GM21526 (cell line): ENCODE measurements around the gene MICU1.
A peak's percentile ranks its signal among the peaks of the same experiment; 100 is the strongest.
"Not testable (repeated sequence)": the region's sequence is repeated elsewhere in the genome, so short reads cannot be mapped to it uniquely, and the experiment has no call there.

Experiments used
- ATAC-seq: cut with Tn5 transposase; IDR thresholded peaks from one replicate; pipeline ENCODE4 v1.9.1; 2021; ENCODE audit warnings: moderate library complexity; ENCODE audit not compliant: unreplicated experiment, low FRiP score

Gene MICU1

DNA sequence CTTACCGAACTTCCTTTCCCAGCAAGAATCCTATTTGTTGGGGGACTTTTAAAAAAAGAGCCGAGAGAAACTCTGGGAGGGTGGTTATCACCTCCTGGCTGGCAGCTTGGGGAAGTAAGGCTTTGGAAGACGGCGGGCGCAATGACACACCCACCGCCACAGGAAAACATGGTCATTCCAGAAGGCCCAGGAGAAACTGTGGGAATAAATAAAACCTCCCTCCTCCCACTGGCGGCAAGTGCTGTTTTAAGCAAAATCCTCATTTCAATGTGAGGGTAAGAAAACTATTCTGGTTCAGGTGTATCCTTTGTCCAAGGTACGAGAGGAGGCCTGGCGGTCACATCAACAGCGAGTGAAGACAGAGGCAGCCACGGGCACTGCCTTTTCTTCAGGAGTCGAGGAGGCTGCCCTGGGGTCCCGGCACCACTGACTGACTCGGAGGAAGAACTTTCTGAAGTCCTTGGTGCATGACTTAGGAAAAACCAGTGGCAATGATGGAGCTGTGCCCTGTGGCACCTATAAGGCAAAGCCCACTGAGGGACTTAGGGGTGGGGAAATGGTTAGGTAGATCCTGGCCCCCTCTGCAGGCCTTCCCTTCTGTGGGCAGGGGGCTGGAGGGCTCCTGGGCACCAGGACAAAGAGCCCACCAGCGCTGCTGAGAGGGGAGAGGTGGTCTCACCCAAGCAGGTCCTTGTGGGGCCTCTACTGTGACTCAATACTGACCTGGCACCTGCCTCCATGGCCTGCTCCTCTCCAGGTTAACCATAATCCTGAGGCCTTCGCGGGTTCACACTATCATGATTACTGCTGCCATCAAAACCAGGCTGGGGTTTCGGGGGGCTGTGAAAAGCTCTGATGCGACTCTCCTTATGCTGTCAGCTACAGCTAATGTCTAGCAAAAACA is 292.5 kb downstream of the MICU1 start:
- no peak for ATAC-seq

DNA sequence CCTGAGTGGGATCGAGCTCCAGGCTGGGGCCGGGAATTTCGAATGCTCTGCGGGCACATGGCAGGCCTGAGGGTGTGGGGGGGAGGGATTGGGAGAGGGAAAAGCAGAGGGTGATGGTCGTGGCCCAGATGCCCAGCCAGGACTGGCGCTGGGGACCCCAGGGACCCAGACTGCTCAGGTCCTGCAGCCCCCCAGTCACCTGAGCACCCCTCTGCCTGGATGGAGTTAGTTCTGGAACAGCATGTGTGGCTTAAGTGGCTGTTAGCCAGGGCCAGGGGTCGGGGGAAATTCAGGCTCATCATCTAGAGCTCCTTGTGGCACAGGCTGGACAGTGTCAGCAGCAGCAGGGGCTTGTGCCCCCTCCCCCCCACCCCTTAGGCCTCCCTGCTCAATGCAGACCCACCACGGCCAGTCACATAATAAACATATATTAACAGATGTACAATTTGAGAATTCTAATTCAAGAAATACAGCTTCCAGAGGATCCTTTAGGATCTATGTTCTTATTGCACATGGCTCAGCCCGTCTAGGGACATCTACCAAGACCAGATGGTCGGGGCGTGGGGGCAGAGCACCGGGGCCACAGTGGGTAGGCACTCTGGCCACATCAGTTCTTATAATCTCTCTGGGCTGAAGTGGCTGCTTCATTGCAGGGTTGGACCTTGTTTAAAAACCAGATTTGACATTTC is 293.3 kb downstream of the MICU1 start:
- no peak for ATAC-seq

DNA sequence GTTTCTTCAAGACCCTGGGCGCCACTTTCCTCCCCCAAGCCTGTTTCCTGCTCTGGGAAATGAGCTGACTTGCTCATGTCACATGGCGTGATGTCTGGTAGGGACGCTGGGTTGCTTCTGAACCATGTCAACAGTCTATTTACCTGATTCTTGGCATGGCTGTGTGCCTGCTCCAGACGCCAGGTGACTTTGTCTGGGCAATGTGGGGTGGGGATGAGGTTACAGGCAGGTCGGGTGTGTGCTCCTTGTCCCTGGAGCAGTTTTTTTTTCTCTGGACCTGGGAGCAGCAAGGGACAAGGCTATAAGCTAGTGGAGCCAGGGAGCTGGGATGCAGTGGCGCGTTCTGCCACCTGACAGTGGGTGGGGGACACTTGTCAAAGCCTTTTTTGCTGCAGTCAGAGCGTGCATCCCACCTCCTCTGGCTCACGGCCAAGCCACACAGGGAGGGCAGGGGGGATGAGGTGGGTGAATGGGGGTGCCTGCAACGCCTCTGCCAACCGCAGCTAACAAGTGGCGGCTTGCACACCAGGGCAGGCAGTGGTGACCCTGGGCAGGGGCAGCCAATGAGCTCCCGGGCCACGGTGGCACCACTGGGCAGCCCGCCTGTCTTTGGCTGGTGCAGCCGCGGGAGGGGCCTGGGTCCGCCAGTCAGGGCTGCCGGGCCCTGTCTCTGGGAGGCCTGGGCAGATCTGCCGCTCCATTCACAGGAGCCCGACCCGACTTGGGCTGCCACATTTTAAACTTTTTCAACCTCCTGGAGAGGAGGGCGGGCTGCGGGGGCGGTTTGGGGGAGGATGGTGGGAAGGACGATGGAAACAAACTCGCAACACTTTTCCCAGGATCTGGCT is 294.1 kb downstream of the MICU1 start:
- ATAC-seq = no peak

DNA sequence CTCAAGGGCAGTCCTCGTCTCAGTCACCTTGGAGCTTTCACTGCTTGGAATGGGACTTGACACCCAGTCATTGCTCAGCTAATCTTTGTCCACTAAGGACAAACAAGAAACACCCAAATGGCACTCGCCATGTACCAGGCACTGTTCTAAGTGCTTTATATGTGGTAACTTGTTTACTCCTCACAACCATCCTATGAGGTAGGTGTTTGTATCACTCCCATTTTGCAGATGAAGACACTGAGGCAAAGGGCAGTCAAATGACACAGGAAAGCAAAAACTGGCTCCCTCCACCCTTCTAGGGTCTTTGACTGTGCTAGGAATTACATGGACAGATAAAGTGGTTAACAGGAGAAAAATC is 295.8 kb downstream of the MICU1 start:
- no peak for ATAC-seq

GRCh38 chr10:72329290-72330068 is 296.4 kb downstream of the MICU1 start:
- ATAC-seq = no peak

DNA sequence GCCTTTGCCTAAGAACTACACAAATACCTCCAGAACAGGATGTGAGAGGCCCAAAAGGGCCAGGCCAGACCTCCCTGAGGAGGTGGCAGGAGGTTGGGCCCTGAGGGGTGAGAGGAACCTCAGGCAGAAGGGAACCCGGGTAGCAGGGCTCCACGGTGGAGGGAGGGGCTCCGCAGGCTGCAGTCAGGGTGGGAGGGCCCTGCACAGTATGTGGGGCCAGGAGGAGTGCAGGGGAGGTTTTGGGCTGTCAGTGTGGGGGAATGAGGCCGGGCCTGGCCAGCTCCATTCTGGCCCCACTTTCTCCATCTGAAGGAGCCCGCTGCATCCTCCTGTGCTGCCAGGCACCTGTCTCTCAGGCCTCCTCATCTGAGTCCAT is 297.1 kb downstream of the MICU1 start:
- no peak for ATAC-seq

- no peak for ATAC-seq
These were observed 297.6 kb downstream of the MICU1 start for GRCh38 chr10:72328045-72328828.

DNA sequence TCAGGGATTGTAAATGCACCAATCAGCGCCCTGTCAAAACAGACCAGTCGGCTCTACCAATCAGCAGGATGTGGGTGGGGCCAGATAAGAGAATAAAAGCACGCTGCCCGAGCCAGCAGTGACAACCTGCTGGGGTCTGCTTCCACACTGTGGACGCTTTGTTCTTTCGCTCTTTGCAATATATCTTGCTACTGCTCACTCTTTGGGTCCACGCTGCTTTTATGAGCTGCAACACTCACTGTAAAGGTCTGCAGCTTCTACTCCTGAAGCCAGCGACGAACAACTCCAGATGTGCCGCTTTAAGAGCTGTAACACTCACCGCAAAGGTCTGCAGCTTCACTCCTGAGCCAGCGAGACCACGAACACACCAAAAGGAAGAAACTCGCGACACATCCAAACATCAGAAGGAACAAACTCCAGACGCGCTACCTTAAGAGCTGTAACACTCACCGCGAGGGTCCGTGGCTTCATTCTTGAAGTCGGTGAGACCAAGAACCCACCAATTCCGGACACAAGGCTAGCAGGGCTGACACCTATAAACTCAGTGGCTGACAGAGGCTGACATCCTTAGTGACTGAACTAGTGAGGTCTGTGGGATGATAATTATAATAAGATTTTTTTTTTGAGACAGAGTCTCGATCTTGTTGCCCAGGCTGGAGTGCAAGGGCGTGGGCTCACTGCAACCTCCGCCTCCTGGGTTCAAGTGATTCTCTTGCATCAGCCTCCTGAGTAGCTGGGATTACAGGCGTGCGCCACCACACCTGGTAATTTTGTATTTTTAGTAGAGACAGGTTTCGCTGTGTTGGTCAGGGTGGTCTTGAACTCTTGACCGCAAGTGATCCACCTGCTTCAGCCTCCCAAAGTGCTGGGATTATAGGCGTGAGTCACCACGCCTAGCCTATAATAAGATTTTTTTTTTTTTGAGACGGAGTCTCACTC is 298.9 kb downstream of the MICU1 start:
- ATAC-seq = not testable (repeated sequence)

- ATAC-seq = not testable (repeated sequence)
These were observed 300.4 kb downstream of the MICU1 start for GRCh38 chr10:72325243-72326175.

GRCh38 chr10:72323771-72324191 is 302.1 kb downstream of the MICU1 start:
- no peak for ATAC-seq

- ATAC-seq = no peak
These were observed 302.6 kb downstream of the MICU1 start for GRCh38 chr10:72323108-72323749.

GRCh38 chr10:72322280-72323058 is 303.4 kb downstream of the MICU1 start:
- ATAC-seq = no peak

- no peak for ATAC-seq
These were observed 303.9 kb downstream of the MICU1 start for GRCh38 chr10:72322030-72322279.

GRCh38 chr10:72321248-72322029 is 304.4 kb downstream of the MICU1 start:
- ATAC-seq = no peak

DNA sequence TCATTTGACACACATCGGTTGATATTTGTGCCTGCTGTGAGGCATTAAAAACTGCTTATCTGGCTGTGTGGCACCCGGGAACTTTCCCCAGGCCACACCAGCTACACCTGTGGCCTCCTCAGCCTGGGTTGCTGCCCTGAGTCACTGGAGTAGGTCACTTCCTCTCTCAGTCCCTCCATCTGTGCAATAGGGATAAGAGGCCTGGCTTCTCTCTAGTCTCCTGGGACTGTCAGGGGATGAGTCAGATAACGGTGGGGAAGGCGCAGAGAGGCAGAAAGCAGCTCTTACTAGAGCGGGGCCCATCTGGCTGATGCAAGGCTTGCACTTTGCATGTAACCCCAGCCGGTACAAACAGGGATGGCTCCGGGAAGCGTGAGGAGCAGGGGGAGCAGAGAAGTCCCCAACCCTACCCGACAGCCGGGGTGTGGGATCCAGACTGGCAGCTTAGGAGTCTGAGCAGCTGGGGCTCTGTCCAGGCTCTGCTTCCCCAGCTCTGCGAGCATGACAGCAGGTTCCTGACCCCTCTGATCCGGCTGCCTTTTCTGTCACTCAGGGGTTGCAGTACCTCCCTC is 305.1 kb downstream of the MICU1 start:
- ATAC-seq = peak; percentile 46
